Colon (tissue), 2 donors: ENCODE measurements around the gene CLEC2B.
"Not testable (repeated sequence)": the region's sequence is repeated elsewhere in the genome, so short reads cannot be mapped to it uniquely, and the experiment has no call there.

ENCODE experiments used
- FAIRE-seq: peaks from 2 replicates; lab custom pipeline; 2012; peaks lifted over from hg19 to GRCh38; lab: Jason Lieb, UNC
- donor health status: control.
- donor health status: control.

The CLEC2B gene

DNA sequence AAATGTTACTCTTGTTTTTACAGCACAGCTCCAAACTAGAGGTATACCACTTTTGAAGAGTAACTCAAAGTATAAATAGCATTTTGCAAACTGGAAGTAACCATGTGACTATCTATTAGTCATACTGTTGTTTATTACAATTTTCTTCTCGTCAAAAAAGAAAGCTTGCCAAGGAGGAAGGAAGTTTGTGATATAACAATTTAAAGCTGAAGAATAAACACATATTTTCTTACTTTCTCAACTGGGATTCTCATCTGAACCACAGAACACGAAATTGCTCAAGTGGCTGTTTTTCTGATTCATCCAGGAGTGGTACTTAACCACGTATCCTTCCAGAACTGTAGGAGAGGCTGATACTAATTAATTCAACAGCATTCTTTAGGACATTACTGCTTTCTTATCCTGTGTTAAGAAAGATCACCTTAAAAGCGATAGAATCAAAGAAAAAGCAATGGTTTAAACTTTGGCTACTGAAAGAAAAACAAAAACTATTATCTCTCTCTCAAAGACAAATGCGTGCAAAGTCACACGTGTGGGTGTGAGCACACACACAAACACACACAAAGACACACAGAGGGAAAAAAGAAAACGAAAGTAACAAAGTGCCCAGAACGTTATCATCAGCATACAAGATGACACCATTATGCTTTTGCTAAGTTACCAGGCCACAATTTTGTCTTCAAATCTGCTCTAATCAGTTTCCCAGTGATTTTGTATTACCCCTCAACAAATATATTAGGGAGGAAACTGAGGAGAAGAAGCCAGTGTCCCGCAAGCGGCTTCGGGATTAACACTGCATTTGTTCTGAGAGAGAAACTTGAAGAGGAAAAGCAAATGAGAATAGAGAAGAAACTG lies at the start of gene CLEC2B:
CLEC2B (minus strand) TSS at position 48 of the 855 bp plus-strand sequence.
- peak; percentile 66 for FAIRE-seq

DNA sequence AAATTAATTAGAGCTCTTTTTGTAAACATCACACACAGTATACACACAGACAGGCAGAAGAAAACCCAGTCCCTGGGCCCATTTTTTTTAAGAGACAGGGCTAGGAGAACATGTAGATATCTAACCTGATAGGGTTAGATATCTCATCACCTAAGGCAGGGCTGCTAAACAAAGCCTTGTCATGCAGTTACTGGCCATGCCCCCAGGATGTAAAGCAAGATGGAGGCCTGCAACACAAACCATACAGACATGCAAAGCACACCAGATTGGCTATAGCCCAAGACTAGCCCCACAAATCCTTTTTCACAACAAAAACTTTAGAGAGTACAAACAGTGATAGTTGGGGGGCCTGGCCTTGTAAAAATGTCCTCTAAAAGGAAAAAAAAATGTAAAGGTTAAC lies 42.6 kb upstream of the CLEC2B start:
- no peak for FAIRE-seq

DNA sequence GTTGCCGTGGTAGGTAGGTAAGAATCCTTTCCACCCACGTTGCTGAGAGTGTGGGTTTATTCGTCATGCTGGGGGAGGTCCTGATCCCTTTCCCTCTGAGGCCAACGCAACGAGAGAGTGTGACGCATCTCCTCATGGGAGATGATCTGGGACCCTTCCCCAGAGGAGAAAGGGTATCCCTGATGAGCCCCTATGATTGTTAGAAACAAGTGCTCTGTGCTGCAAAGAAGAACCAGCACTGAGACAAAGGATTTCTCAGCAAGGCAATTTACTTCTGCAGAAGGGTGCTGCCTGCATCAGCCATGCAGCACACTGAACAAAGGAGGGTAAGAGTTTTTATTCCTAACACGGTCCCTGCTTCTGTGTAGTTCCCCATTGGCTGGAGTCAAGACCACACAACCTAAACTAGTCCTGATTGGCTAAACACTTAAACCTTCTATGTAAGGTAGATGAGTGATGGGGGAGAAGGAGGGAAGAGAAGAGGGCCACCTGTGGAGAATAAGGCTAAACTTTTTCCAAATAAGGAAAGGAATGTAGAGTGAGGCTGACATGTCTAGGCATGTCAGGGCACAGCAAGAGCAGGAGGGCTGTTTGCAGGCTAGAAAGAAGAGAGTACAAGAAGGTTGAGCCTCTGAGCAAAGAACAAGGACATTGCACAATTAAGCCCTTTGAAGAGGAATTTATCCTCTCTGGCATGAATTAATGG lies 41.7 kb upstream of the CLEC2B start:
- FAIRE-seq: no peak

DNA sequence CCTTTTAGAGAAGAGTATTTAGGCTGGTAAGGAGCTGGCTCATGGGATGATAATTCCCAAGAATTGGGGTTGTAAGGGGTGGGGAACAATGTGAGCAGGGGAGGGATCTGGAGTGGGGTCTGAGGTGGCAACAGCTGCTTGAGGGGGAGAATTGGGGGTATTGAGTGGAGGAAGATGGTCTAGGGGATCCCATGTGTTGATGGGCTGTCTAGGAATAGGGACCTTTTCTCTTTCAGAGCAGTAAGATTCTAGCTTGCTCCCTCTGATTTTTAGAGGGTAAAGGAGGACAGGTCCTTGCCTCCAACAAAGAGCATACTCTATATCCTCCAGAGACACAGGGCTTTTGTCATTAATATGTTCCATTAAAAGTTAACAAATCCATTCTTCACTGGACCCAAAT lies 40.6 kb upstream of the CLEC2B start:
- no peak for FAIRE-seq

DNA sequence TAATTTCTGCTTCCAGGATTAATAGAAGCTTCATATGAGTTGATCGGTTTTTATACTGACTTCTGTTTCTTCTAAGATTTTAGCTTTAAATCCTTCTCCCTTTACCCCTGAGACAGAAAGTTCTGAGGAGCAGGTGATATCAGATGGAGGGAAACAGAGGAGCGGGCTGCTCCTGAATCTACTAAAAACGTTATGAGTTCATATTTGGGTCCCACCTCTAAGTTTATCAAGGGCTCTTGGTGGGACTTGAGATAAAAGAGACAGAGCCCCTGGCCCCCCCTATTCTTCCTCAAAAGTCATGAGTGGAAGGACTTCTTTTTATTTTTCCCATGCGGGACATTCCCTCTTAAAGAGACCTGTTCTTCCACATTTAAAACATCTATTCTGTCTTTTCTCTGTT lies 39.2 kb upstream of the CLEC2B start:
- FAIRE-seq: no peak

DNA sequence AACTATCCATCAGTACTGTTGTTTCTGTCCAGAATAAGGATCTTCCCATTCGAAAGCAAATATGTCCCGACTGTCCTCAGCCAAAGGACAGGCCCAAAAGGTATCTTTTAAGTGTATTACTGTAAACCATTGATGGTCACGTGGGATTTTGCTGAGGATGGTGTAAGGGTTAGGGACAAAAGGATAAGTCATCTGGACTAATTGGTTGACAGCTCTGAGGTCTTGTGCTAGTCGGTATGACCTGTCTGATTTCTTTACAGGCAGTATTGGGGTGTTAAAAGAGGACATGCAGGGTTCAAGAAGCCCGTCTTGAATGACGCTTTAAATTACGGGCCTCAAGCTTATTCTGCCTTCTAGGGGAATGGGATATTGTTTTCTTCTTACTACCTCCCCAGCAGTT lies 38.6 kb upstream of the CLEC2B start:
- no peak for FAIRE-seq

DNA sequence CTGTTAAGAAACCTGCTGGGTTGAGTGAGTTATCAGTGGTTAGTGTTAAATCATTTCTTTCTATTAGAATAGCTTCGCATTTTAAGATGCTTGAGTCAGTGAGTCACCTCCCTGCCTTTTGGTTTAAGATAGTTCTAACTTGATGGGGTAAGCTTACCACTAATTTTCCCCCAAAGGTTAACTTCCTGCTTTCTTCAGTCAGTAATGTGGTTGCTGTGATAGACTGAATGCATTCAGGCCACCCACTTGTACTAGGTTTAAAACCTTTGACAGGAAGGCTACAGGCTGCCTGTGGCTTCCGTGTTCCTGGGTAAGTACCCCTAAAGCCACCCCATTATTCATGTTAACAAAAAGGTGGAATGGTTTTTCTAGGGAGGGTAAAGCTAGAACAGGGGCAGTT lies 37.7 kb upstream of the CLEC2B start:
- no peak for FAIRE-seq

DNA sequence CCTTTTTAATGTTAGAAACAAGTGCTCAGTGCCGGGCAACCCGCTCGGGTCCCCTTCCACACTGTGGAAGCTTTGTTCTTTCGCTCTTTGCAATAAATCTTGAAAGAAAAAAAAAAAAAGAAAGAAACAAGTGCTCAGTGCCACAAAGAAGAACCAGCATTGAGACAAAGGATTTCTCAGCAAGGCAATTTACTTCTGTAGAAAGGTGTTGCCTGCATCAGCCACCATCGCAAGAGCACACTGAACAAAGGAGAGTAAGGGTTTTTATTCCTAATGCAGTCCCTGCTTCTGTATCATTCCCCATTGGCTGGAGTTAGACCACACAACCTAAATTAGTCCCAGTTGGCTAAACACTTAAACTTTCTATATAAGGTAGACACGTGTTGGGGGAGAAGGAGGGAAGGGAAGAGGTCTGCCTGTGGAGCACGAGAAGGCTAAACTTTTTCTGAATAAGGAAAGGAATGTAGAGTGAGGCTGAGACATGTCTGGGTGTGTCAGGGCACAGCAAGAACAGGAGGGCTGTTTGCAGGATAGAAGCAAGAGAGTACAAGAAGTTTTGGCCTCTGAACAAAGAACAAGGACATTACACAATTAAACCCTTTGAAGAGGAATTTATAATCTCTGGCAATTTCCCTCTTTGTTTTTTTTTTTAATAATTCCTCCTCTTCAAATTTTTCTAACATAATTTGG lies 33.5 kb upstream of the CLEC2B start:
- no peak for FAIRE-seq

DNA sequence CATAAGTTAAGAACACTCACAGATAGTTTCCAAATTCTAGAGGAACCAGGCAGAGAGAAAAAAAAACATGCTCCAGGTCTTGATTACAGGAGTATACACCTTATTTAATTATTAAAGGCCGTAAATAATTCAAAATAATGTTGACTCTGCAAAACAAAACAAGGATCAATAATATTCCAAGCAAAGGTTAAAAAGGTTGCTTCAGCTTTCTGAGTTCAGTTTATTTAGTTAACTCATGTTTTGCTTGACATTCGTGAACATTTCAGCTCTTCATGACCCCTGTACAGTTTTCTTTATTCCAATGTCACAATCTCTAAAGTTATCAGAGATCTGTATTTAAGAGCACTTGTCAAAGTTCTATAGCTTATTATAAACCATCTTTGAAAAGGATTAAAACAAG lies 31.8 kb upstream of the CLEC2B start:
- FAIRE-seq: no peak

DNA sequence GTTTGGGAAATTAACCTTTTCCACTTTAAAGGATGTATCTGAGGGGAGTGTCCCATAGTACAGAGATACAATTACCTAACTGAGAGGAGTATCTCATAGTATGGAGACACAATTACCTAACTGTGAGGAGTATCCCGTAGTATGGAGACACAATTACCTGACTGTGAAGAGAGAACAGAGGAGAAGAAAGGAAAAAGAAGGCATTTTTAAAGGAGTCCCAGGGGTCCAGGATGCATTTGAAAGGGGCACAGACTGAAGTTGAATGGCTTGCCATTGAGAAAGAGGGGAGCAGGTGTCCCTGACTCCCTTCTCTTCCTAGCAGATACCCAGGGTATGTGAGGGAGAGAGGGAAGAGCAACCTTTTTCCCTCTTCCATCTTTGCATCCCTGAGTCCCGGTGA lies 30.1 kb upstream of the CLEC2B start:
- FAIRE-seq: no peak

DNA sequence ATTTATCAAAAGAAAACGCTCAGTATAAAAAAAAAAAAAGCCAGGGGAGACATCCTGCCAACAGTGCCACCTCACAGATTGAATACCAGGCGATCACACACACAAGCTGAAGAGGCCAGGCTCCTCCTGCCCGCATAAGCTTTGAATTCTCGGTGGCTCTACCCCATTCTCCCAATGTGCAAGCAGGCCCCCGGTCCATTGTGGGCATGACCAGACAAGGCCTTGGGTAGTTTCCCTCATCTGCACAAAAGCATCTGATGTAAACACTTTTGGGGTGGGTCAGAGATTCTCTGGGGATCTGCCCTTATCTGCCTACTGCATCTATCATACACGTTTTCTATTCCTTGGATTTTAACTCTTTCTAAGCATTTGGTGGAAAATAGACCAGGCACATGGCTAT lies 28.4 kb upstream of the CLEC2B start:
- FAIRE-seq: no peak

DNA sequence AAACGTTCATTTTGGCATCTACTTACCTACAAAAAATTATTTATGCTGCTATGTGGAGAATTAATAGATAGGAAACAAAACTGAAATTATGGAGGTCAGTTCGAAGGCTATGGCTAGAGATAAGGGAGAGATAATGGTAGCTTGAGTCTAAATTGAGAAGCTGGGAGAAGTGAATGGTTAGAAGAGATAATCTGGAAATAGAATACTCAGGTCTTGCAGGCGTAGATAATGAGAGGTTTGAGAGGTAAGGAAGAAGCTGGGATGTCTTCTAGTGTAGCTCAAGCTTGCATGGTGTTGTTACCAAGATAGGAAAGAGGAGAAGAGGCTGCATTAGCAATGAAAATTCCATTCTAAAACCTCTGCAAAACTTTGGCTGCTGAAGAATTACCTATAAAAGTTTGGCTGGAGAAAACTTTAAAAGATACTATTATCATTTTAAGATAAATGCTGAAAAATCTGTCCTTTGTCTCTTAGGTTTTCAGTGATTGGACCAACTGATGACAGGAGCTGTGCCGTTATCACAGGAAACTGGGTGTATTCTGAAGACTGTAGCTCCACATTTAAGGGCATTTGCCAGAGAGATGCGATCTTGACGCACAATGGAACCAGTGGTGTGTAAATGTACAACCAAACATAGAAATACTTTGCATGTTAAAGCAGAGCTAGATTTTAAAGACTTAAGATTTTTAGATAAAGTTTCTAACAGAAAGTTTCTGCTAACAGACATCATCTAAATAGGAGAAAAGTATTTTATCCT lies 26.2 kb upstream of the CLEC2B start:
- no peak for FAIRE-seq

DNA sequence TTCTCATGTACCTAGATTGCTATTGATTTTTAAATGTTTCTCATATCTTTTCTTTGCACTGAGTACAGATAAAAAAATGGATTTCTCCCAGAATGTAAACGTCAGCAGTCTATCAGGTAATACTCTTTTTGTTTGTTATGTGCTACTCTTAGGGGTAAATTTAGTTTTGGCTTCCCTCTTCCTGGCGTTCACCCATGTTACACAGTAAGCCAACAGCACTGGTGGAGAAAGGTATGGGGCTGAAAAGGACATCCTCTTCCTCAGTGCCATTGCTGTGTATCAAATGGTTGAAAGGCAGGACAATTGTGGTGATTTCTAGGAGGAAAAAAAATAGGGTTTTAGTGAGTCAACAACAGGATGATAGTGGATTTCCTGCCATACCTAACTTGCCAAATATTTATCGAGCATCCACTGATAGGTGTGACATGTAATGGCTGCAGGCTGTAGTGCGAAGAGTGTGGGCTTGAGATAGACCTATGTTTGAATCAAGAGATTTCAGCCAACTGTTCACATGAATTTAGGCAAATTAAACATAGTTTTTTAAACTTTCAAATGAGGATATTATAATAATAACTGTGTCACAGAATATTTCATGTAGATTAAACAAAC lies 19.6 kb upstream of the CLEC2B start:
- FAIRE-seq: no peak

DNA sequence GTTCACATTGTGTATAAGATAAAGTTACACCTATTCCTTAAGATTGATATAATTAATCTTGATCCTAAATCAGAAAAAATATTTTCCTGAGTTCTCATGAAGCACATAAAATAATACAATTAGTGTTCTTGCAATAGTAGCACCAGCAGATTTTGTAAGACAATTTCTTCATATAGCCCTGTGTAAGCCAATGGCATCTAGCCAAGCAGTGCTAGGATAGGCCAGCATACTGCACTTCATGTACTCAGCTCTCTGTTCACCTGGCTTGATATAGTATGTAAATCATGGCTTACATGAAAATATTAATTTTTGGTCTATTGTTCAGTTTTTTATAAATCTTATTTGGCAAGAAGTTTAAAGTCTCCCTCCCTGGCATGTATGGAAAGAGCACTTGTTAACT lies 14.0 kb upstream of the CLEC2B start:
- no peak for FAIRE-seq

DNA sequence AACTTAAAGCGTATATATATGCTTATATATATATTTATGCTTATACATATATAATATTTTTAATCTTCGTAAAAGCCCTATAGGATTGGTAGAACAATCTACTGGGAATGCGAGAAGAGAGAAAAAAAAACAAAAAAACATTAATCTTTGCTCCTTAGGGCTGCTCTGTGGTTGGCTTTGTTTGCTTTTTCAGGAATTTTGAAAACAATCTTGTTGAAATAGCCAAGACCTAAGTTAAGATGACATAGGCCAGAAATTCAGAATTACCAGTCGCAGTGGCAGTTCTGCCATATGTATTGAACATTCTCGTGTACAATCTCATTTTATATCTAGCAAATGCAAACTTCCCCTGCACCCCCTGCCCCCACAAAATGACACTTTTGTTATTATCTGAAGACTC lies 12.8 kb upstream of the CLEC2B start:
- FAIRE-seq: no peak

DNA sequence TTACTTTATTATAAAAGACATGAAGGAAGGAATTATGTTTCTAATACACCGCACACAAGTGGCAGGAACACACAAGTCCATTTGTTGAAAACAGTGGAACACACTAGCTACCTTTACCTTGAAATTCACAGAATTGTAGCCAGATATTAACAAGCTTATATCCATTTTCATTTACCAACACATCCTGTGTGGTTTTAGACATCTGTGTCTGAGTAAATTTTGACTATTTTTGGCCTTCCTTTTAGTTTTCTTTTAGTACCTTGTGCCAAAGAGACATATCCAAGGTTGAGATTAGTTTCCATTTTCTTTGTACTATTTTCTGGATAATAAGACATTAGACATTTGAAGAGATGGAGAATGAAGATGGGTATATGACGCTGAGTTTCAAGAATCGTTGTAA lies 12.1 kb upstream of the CLEC2B start, which contains the start of gene KLRF2:
KLRF2 (plus strand) TSS at position 244 of the 400 bp plus-strand sequence; CDS start at position 351, 107 bp downstream.
- no peak for FAIRE-seq

DNA sequence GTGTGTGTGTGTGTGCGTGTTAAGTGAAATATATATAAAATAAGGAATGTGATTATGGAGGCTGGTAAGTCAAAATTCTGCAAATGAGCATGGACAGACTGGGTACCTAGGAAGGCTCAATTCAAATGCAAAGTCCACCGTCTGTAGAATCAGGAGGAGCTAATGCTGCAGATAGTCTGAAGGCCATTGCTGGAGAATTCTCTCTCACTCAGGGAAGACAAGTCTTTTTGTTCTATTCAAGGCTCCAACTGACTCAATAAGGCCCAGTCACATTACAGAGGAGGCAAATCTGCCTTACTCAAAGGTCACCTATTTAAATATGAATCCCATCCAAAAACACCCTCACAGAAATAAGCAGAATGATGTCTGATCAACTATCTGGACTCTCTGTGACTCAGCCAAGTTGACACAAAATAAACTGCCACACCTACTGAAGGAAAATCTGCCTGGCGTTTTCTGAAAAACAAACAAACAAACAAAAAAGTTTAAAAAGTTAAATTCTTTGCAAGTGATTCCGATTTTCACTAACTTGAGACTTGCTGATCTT lies 11.5 kb upstream of the CLEC2B start:
- FAIRE-seq: no peak

DNA sequence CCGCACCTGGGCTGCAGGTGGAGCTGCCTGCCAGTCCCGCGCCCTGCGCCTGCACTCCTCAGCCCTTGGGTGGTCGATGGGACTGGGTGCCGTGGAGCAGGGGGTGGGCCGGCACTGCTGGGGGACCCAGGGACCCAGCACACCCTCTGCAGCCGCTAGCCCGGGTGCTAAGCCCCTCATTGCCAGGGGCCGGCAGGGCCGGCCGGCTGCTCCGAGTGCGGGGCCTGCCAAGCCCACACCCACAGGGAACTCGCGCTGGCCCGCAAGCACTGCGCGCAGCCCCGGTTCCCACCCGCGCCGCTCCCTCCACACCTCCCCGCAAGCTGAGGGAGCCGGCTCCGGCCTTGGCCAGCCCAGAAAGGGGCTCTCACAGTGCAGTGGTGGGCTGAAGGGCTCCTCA lies 7.0 kb upstream of the CLEC2B start:
- FAIRE-seq: not testable (repeated sequence)

DNA sequence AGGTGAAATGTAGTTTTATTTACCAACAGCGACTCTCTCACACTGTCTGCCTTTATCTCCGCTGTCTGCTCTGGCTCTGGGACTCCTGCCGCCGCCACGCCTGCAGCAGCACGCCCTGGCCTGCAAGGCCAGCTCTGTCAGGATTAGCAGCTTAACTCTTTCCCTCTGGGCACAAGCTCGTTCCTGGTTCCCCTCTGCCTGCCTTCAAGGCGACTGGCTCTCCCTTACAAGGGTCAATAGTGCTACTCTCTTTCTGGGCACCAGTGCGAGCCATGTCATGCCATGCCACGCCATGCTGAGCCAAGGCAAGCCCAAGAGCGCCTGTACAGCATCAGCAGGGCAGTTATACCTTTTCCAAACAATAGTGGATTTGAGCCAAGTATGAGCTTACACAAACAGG lies 3.6 kb upstream of the CLEC2B start:
- FAIRE-seq: no peak

DNA sequence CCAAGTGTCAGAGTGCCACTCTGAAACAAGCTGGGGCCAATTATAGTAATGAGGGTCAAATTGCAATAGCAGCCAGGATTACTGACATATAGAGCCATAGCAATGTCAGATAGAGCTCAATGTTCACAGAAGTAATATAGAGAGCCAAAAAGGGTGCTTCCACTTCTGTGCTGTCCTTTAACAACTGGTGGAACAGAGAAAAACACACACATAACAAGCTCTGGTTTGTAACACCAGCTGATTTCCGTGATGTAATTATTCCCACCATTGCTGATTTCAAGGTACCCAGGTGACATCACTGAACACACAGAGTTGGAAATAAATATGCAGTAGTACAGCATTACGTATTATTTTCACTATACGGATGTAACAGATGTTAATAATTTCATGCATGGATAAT lies 3.0 kb upstream of the CLEC2B start:
- FAIRE-seq: no peak

DNA sequence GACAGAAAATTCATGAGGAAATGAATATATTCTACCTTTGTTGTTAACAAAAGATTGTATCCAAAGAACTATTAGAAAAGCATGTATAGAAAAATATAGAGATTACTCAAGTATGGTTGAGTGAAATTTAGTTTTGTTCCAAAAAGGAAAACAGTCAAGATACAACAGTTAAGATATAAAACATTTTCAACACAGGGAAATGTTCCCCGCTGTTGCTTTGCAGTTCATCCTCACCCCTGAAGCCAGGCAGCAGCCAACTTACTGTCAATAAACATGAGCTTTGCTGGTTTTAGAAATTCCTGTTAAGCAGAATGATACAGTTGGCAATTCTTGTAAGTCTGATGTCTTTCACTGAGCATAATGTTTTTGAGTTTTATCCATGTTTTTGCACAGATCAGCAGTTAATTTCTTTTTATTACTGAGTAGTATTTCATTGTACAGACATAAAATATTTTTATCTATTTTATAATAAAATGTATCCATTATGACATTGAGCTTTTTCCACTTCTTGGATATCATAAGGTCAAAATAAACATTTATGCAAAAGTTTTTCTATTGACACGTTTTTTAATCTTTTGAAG lies 1.2 kb upstream of the CLEC2B start:
- FAIRE-seq: peak; percentile 83
